RPMI7951 (cell line): ENCODE results near the gene ANKRD7. TPM values are rescaled to one million over a fixed set of nuclear protein-coding genes. Genes with fewer than 3 reads are reported as not detected.

ENCODE experiments used
- DNase-seq: peaks from one replicate; pipeline ENCODE4 v3.0.0-alpha.2; 2012; ENCODE audit warnings: low read depth
- total RNA-seq: library from RNA; depleted of rRNA; stranded (reverse); fragments of >200 nt; shearing (Covaris generic); gene quantifications from 2 replicates; pipeline ENCODE4 v1.2.3, GENCODE V29; 2014; rRNA removed

The ANKRD7 gene, protein sequence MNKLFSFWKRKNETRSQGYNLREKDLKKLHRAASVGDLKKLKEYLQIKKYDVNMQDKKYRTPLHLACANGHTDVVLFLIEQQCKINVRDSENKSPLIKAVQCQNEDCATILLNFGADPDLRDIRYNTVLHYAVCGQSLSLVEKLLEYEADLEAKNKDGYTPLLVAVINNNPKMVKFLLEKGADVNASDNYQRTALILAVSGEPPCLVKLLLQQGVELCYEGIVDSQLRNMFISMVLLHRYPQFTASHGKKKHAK
- total RNA-seq = 2.3 and 4.6 TPM in 2 replicates

- no peak for DNase-seq
Measured at GRCh38 chr7:118224521-118224920, at the start of gene ANKRD7. Gene ANKRD7 (plus strand): TSS chr7:118224704. CDS start chr7:118224831, 127 bp downstream.

GRCh38 chr7:118175740-118176139, 48.8 kb upstream of the ANKRD7 start:
- DNase-seq = no peak

DNA sequence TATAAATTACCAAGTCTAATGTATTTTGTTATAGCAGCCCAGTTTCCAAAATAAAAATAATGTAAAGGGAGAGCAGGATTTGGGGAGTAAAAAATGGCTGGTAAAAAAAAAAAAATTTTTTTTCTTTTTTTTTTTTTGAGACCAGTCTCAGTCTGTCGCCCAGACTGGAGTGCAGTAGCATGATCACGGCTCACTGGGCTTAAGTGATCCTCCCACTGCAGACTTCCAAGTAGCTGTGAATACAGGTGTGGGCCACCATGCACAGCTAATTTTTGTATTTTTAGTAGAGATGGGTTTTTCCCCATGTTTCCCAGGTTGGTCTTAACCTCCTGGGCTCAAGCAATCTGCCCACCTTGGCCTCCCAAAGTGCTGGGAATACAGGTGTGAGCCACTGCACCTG, 45.3 kb upstream of the ANKRD7 start:
- DNase-seq = no peak

DNA sequence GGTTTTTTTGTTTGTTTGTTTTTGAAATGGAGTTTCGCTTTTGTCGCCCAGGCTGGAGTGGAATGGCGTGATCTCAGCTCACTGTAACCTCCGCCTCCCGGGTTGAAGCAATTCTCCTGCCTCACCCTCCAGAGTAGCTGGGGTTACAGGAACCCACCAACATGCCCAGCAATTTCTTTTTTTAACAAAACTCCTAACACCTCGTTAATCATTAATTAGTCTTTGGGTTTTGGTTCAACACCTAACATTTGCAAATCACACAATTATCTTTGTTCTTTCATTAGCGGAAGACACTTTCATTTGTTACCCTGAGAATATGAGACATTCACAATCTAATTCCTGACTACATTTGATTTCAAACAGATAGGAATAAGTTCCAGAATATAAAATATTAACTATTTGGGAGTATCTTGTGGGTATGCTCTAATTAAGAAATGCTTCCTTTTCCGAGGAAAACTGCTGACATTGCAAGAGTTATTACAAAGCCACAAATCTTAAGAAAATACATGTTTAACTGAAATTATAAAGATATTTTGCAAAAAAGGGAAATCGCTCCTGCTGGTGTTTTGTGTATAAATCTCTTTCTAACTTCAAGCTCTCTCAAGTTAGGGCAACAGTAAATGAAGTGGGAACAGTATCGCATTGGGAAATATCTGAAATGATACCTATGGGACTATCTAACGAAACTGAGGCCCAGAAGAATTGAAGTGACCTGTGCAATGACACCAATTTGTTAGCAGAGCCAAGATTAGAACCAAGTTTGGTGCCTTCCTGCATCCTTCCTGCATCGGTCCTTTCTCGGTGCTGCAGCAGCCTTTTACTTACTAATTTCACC, 41.7 kb upstream of the ANKRD7 start:
- peak; percentile 8 for DNase-seq

GRCh38 chr7:118183428-118183785, 41.1 kb upstream of the ANKRD7 start:
- no peak for DNase-seq

- peak; percentile 98 for DNase-seq
Measured at GRCh38 chr7:118183786-118184564, 40.5 kb upstream of the ANKRD7 start, which contains the start of gene LSM8. Gene LSM8 (plus strand): TSS chr7:118184164. CDS start chr7:118184224, 60 bp downstream.

- peak; percentile 4 for DNase-seq
Measured at GRCh38 chr7:118184565-118184940, 40.0 kb upstream of the ANKRD7 start.

DNA sequence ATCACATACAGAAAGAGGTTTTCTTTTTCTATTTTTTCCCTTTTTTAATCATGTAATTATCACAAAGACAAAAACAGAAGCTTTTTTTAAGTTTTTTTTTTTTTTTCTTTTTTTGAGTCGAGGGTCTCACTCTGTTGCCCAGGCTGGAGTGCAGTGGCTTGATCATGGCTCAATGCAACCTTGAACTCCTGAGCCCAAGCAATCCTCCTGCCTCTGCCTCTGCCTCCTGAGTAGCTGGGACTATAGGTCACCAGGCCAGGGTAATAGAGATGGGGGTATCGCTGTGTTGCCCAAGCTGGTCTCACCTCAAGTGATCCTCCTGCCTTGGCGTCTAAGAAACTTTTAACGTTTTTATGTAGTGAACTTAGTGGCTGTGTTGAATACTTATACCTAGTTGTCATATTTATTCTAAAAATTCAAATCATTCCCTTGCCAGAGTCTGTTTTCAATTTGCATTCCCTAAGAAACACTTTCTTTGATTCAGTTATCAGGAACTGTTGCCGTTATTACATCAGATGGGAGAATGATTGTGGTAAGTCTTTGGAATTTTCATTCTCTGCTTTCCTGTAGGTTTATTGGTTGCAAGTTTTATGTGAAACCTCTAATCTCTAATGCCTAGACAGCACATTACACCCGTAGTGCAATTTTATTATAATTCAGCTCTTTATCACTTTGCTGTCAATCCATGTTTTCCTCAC, 39.2 kb upstream of the ANKRD7 start:
- DNase-seq = peak; percentile 29

GRCh38 chr7:118186501-118186900, 38.0 kb upstream of the ANKRD7 start:
- DNase-seq = no peak

DNA sequence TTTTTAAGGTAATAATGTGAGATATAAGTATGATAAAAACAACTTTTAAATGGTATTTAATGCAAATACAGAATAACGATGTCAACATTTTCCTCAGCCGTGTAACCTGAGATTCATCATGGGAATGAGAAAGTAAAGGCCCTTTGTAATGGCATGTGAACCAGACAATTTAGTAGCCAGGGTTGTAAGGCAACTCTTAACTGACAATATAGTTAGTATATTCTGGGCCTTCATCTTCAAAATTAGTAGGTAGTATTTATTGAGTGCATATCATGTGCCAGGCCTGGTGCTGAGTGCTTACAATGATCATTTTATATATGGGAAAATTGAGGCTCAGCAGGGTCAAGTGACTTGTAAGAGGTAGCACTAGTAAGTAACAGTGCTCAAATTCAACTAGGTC, 29.9 kb upstream of the ANKRD7 start:
- no peak for DNase-seq

- DNase-seq = peak; percentile 66
Measured at GRCh38 chr7:118195837-118196474, 28.5 kb upstream of the ANKRD7 start.

- DNase-seq = no peak
Measured at GRCh38 chr7:118202061-118202460, 22.4 kb upstream of the ANKRD7 start.

DNA sequence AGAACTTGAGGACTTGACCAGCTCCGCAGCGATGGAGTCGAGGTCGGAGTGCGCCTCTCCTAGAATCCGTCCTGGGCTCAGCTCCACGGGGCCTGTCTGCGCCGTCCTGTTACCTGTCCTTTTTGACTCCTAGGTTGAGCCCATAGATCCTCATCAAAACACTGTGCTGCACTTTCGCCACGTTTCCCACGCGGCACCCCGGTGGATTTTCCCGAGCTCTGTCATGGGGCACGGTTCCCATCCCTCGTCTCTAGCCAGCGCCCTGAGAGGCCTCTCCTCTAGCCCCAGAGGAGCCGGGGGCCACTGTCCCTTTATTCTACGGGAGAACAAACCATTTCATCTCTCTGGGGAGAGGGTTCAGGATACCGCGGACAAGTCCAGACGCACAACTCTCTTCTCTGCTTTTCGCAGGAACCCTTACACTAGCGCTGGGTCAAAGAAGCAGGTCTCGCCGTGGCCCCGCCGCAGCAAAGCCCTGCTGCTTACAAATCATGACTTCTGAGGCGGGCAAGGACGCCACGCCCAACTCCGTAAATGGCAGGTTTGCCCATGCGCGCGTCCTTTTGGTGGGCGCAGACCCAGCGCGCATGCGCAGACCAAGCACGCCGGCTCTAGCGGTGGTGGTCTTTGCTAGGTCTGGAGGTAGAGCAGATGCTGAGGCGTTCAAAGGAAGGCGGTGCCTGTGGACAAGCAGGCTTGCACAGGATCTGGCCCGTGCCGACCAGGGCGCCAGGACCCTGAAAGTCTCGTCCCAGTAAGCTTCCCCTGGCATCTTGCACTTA, 10.3 kb upstream of the ANKRD7 start:
- DNase-seq = peak; percentile 85

DNA sequence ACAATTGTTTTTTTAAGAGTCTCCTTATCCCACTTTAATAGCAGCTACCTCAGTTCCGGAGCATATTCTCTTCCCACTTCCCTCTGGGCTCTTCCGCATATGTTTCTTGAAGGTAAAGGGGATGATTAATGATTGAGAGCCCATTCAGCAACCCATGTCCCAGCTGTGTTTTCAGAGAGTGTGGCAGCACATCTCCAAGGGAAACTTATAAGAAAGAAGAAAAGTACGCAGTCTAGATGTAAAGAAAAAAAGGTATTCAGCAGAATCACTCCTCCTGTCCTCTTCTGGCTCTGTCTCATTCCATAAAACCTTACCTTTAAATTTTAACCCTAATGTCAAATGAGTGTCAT, 9.7 kb upstream of the ANKRD7 start:
- DNase-seq = no peak

GRCh38 chr7:118217210-118217619, 7.3 kb upstream of the ANKRD7 start:
- no peak for DNase-seq

DNA sequence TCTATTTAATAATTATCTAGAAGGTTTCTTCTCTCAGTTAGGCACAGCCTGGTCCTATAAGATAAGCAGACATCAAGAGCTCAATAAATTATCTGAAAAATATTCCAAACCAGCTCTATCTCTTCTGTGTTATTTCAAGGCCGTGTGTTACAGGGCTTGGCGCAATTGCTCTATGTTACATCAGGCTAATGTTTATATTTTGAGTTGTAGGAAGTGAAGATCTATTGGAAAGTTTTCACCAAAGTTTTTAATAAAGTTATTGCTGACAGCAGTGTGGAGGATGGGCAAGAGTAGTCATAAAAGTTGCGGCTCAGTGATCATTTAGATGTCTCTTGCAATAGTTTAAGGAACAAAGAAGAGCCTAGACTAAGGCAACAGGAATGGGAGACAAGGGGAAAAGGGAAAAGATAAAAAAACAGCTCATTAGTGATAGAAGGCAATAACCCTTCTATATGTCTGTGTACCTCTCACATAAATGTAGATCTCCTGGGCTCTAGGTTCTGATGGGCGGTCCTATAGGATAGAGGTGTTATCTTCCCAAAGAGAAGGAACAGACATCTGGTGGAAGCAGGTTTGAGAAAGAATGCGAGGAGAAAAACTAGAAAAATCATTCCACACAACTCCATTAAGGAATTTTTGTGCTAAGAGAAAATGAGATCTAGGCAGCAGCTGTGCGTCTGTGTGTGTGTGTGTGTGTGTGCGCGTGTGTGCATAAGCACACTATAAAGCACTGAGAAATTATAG, 5.9 kb upstream of the ANKRD7 start:
- no peak for DNase-seq

GRCh38 chr7:118219157-118219512, 5.4 kb upstream of the ANKRD7 start:
- DNase-seq = no peak

DNA sequence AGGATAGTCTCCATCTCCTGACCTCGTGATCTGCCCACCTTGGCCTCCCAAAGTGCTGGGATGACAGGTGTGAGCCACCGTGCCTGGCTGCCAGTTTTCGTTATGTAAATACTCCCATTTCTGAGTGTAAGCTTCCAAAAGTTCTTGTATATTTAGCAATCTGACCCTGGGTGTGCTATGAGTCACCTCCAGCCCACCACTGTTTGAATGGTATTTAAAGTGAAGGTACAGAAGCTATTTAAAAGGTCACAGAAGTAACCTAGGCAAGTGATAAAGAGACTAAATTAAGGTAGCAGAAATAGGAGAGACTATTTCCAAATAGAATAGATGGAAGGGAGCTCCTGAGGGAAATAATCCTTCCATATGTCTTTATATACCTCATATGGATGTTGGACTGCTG, 3.9 kb upstream of the ANKRD7 start:
- DNase-seq = no peak

GRCh38 chr7:118222591-118222990, 1.9 kb upstream of the ANKRD7 start:
- DNase-seq = no peak

DNA sequence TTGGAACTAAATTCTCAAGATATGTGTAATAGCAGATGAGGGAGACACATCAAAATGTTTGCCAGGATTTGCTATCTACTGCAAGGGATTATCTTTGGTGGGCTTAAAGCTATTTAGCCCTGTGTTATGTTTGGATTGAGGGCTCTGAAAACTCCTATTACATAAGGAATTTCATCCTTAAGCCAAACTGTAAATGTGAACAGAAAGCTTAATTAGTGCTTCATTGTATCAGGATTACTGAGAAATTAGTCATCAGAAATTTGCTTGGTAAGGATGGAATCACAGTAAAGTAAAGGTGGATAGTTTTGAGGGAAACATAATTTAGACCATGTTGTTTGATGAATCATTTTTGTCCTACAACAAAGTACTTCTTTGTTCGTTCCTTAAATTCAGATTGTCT, 8.3 kb downstream of the ANKRD7 start:
- peak; percentile 14 for DNase-seq
